SIG-M5 treated with dmso at 0.1 percent for 504 hours (cell line): ENCODE data around the gene ALB.
"Not testable (repeated sequence)": the region's sequence is repeated elsewhere in the genome, so short reads cannot be mapped to it uniquely, and the experiment has no call there.

ENCODE experiments used
- DNase-seq: peaks from one replicate; lab custom pipeline; 2025; ENCODE audit not compliant: unreplicated experiment; lab: John Stamatoyannopoulos, UW

ALB gene

DNA sequence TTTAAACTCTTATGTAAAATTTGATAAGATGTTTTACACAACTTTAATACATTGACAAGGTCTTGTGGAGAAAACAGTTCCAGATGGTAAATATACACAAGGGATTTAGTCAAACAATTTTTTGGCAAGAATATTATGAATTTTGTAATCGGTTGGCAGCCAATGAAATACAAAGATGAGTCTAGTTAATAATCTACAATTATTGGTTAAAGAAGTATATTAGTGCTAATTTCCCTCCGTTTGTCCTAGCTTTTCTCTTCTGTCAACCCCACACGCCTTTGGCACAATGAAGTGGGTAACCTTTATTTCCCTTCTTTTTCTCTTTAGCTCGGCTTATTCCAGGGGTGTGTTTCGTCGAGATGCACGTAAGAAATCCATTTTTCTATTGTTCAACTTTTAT lies at the start of gene ALB:
TSS of gene ALB (plus strand) at position 246 of the 400 bp plus-strand sequence. CDS start at position 287, 41 bp downstream.
- no peak for DNase-seq

DNA sequence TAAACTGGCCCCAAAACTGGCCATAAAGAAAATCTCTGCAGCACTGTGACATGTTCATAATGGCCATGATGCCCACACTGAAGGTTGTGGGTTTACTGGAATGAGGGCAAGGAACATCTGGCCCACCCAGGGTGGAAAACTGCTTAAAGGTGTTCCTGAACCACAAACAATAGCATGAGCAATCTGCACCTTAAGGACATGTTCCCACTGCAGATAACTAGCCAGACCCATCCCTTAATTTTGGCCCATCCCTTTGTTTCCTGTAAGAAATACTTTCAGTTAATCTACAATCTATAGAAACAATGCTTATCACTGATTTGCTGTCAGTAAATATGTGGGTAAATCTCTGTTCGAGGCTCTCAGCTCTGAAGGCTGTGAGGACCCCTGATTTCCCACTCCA lies 46.9 kb upstream of the ALB start:
- not testable (repeated sequence) for DNase-seq

DNA sequence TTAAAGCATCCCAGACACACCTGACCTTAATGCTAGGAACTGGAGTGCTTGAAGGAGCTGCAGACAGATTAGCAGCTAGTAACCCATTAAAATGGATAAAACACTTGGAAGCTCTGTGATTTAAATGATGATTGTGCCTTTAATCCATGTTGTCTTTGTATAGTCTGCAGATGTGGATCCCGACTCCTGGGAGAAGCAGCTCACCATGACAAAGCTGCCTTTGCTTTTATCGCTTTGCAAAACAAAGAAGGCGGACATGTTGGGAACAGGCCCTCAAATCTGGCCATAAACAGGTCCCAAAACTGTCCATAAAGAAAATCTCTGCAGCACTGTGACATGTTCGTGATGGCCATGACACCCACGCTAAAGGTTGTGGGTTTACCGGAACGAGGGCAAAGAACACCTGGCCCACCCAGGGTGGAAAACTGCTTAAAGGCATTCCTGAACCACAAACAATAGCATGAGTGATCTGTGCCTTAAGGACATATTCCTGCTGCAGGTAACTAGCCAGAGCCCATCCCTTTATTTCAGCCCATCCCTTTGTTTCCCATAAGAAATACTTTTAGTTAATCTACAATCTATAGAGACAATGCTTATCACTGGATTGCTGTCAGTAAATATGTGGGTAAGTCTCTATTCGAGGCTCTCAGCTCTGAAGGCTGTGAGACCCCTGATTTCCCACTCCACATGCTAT lies 34.4 kb upstream of the ALB start:
- DNase-seq, result not testable (repeated sequence)

DNA sequence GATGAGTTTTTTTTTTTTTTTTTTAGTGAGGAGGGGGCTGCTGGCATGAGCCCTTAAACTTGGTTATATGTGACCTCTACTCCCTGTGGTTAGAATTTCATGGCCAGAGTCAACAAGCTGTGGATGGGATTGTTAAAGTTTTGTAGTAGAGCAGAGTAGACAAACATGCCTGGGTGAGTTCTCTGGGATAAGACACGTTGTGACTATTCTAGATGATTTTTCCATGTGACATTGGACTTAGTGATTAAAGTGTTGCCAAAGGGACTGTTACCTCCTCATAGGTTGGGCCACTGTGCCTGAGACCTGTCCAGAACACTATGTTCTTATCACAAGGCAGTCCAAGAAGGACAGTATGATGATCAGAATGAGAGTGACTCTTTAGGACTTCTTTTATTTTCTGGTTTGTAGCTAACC lies 28.8 kb upstream of the ALB start:
- no peak for DNase-seq

DNA sequence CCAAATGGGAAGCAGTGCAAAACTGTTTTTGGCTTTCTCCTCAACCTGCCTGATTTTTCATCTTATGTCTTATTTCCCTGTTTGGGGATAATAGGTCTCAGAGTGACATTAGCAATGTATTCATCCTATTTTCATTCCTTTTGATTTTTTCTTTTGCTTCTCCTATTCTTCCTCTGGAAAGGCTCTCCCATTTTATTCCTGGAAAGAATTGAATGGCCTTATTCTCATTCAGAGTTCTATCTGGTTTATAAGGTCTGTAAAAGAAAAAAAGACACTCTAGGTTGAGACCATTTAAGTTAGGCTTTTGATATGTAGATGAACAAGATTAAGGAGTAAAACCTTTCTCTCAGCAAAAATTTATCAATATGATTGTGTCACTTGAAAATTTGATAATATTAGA lies 27.8 kb upstream of the ALB start:
- DNase-seq, result no peak

DNA sequence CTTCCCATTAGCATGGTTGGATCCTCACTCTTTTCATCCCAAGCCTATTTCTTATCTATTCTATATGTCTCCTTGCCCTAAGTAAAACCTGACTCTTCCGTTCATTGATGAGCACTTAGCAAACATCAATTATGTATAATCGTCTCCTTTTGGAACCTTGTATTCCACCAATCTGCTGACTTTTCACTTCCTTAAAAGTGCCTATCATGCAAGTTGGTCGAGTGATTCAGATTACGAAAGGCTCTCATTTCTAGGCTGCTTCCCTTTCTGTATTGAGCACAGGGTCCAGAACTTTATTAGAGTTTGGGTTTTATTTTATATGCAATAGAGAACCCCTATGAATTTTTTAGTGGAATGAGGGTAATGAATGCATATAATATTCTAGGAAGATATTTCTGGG lies 27.1 kb upstream of the ALB start:
- DNase-seq, result peak; percentile 19

DNA sequence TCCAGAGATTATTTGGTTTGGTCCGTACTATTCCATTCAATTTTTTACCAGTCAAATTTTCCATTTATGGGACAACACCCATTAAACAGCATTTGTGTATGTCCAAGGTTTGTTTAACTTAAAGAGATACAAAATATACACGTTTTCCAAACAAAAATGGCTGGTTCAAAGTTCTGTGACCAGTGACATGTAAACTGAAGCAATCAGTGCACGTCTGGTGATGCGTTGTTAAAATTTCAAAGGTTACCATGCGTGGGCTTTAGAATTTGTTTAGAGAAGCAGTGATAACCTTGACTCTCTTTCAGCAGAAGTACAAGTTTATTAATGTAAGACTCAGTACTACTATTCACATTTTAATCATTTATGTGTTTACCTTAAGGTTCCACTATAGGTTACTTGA lies 25.2 kb upstream of the ALB start:
- no peak for DNase-seq

DNA sequence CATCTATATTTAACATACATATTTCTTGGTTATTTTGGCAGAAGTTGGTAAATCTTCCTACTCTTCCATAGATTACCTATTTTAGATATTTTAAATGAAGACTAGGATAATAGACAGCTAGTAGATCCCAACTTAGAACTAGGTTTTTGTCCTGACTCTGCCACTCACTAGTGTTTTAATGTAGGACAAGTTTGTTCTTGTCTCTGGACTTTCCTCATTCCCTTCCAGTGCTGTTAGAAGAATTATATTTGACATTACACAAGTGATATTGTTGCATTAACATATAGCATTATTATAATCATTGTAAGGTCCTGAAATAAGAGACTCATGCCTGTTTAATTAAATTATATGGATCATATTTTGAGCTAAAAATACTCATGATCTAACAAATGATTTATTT lies 24.1 kb upstream of the ALB start:
- no peak for DNase-seq

DNA sequence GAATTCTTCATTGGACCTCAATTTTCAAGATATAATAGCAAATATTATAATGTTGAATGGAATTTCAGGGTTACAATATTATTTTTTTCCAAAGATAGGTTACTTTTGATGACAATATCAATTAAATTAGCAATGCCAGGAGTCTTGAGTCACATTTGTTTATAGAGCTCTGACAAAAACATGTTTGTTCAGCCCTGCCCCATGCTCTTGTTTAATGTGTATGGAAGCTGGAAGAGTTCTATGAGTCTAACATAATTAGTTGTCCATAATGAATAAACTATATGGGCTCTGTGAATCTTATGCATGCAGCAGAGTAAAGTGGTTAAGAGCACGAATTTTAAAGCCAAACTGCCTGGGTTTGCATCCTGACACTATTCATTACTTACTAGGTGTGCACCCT lies 22.9 kb upstream of the ALB start:
- DNase-seq, result no peak

DNA sequence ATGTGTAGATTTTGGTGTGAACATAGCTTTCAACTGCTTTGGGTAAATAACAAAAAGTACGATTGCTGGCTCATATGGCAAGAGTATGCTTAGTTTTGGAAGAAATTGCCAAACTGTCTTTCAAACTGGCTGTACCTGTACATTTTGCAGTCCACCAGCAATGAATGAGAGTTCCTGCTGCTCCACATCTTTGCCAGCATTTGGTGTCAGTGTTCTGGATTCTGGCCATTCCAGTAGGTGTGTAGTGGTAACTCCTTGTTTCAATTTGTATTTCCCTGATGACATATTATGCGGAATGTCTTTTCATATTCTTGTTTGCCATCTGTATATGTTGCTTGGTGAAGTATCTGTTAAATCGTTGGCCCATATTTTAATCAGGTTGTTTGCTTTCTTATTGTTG lies 20.6 kb upstream of the ALB start:
- no peak for DNase-seq

DNA sequence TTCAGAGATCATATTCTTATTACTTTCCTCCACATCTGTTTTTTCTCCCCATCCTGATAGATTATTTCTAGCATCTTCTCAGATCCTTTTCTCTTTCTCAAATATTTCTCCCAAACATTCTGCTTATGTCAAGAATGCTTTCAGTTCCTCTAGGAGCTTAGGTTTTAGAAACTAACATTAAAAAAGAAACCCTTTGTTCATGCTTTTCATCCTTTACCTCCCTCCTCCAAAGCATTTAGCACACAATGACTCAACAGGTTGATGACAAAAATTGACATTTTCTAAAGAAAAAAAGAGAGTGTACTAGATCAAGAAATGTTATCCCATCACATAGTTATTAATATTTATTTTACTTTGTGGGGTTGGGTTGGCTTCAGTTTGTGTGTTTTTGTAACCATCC lies 16.5 kb upstream of the ALB start:
- no peak for DNase-seq

DNA sequence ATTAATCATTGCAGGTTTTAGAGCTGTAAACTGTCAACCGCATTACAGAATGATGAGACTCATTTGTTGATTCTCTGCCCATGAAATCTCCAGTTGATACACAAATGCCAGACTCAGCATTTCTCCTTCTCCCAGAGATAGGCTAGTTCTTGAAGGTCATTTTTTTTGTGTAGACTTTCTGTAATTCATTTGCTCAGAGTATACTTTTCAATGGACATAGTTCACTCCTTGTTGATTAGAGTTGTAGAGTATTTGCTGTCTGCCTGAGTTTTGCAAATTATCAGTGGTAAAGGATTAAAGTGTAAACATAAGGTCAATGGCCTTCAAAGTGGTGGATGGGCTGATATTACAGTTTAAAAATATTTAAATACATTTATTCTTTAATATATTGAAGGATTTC lies 15.2 kb upstream of the ALB start:
- DNase-seq, result no peak

DNA sequence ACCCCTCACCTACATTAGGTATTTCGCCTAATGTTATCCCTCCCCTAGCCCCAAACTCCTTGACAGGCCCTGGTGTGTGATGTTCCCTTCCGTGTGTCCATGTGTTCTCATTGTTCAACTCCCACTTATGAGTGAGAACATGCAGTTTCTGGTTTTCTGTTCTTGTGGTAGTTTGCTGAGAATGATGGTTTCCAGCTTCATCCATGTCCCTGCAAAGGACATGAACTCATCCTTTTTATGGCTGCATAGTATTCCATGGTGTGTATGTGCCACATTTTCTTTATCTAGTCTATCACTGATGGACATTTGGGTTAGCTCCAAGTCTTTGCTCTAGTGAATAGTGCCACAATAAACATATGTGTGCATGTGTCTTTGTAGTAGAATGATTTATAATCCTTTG lies 14.4 kb upstream of the ALB start:
- not testable (repeated sequence) for DNase-seq

DNA sequence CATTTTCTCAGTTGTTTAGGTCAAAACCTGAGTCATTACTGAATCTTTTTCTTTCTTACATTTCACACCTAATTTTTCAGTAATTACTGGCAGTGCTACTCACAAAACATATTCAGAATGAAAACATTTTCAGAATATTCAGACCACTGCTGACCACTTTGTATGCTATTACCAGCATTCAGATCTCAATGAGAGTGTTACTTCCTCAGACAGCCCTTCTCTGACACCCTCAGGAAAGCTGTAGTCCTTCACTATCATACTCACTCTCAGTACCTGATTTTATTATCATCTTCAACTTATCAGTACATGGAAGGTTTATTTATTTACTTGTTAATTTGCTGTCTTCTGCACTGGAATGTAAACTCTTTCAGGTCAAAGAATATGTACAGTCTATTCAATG lies 12.3 kb upstream of the ALB start:
- no peak for DNase-seq

DNA sequence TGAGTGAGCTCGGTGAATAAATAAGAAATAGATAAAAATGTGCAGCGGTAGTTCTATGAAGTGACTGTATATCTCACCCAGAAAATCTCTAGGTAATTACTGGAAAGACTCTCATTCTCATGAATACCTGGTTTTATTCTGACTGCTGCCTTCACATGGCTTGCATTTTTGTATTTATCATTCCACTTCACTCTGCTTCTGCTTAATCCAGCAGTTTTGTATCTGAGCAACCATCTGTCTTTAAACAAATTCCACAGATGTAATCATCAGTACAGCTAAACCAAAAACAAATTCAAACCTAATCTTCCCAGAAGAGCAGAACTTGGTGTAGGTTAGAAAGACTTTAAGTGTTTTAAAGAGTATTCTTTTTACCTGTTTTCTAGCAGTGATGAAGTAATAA lies 11.2 kb upstream of the ALB start:
- DNase-seq, result no peak

DNA sequence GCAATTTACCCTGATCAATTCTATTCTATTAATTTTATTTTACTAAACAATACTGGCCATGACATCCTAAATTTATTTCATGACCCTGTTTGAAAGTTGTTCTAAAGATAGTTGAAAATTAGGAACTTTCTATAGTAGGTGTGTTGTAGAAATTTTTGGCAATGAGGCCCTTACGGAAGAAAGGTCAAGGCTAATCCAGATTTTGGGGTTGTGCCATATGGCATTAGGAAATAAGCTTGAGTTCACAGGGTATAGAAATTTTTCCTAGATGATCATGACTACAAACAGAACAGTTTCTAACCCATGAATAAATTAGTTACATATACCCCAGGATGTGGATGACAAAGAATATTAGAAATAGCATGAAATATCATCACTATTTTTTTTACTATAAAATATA lies 7.8 kb upstream of the ALB start:
- DNase-seq, result no peak

DNA sequence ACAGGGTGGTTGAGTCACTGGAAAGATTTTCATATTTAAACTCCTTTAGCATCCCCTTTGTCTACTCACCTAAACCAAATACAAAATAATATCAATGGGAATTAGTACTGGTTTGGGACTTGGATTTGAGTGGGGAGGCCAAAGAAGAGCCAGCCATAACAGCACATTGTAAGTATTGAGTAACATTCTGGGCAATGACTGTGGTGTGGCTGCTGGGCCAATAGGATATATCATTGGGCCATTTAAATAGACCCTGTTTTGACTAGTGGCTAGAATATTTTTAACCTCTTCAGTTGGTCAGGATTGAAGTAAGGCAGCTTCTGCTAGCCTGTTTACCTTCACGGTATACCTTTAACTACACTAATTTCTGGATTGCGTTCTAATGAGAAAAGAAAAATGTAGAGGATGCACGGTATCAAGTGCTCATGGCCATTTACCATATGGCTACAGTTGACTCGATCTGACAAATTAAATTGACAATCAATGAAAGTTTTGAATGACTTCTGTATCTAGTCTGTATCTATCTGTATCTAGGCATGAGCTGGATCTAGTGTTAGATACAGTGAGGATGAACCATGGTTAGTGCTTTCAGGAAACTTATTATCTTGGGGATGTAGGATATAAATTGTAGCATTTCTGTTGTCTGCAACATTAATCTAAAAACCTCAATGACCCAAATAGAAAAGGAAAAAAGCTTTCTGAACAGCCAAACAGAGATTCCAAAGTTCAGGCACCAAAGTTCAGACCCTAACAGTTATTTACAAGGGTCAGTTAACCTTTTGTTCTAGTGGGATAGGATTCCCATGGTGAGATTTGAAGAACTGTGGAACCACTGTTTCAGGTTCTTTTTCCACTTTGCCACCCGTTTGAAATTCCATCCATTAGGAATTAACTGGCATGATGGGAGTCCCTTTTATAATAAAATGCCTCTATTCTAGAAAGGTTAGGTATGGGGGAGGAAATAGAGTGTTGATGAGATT lies 6.8 kb upstream of the ALB start:
- no peak for DNase-seq

DNA sequence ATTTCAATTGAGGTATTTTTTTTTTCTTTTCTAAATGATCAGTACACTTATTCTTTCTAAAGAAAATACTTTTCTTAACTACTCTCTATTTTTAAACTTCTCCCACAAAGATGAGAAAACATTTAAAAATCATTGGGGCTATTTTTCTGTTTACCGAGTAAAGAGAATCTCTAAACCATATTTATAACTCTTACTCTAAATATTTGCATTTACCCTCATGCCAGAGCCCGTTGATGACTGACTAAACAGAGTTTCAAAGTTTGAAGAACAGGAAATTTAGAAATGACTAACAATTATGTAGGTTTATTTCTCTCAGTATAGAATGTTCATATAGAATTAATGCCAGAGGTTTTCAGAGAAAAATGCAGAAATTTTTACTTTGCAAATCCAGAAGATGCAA lies 2.7 kb upstream of the ALB start:
- DNase-seq, result no peak

DNA sequence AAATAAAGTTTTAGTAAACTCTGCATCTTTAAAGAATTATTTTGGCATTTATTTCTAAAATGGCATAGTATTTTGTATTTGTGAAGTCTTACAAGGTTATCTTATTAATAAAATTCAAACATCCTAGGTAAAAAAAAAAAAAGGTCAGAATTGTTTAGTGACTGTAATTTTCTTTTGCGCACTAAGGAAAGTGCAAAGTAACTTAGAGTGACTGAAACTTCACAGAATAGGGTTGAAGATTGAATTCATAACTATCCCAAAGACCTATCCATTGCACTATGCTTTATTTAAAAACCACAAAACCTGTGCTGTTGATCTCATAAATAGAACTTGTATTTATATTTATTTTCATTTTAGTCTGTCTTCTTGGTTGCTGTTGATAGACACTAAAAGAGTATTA lies 370 bp downstream of the ALB start:
- no peak for DNase-seq

DNA sequence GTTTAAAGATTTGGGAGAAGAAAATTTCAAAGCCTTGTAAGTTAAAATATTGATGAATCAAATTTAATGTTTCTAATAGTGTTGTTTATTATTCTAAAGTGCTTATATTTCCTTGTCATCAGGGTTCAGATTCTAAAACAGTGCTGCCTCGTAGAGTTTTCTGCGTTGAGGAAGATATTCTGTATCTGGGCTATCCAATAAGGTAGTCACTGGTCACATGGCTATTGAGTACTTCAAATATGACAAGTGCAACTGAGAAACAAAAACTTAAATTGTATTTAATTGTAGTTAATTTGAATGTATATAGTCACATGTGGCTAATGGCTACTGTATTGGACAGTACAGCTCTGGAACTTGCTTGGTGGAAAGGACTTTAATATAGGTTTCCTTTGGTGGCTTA lies 1.1 kb downstream of the ALB start:
- no peak for DNase-seq

DNA sequence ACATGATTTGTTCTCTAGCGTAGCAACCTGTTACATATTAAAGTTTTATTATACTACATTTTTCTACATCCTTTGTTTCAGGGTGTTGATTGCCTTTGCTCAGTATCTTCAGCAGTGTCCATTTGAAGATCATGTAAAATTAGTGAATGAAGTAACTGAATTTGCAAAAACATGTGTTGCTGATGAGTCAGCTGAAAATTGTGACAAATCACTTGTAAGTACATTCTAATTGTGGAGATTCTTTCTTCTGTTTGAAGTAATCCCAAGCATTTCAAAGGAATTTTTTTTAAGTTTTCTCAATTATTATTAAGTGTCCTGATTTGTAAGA lies 2.4 kb downstream of the ALB start:
- DNase-seq, result no peak

DNA sequence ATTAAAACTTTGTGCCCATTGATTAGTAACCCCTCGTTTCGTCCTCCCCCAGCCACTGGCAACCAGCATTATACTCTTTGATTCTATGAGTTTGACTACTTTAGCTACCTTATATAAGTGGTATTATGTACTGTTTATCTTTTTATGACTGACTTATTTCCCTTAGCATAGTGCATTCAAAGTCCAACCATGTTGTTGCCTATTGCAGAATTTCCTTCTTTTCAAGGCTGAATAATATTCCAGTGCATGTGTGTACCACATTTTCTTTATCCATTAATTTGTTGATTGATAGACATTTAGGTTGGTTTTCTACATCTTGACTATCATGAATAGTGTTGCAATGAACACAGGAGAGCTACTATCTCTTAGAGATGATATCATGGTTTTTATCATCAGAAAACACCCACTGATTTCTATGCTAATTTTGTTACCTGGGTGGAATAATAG lies 3.2 kb downstream of the ALB start:
- no peak for DNase-seq
